Glutamatergic neuron (in vitro differentiated cells): ENCODE data around the gene UBD. TPM values are rescaled to one million over a fixed set of nuclear protein-coding genes. Genes with fewer than 3 reads are reported as not detected.

Source experiments
- DNase-seq: peaks from one replicate; pipeline ENCODE4 v3.0.0; 2022
- H3K27ac Mint-ChIP-seq: one replicate; pipeline ENCODE4 v1.8.0; 2020; ENCODE audit warnings: mild to moderate bottlenecking, mixed read lengths, inconsistent platforms; ENCODE audit not compliant: unreplicated experiment
- H3K27me3 Mint-ChIP-seq: one replicate; pipeline ENCODE4 v1.8.0; 2020; ENCODE audit warnings: mild to moderate bottlenecking, moderate library complexity, mixed read lengths, inconsistent platforms; ENCODE audit not compliant: unreplicated experiment
- H3K36me3 Mint-ChIP-seq: one replicate; pipeline ENCODE4 v1.8.0; 2020; ENCODE audit warnings: mild to moderate bottlenecking, mixed read lengths, inconsistent platforms; ENCODE audit not compliant: unreplicated experiment
- H3K4me1 Mint-ChIP-seq: one replicate; pipeline ENCODE4 v1.8.0; 2020; ENCODE audit warnings: mild to moderate bottlenecking, low read depth, mixed read lengths, inconsistent platforms; ENCODE audit not compliant: unreplicated experiment
- H3K4me3 Mint-ChIP-seq: one replicate; pipeline ENCODE4 v1.8.0; 2020; ENCODE audit warnings: mild to moderate bottlenecking, mixed read lengths, inconsistent platforms; ENCODE audit not compliant: unreplicated experiment
- H3K9me3 Mint-ChIP-seq: one replicate; pipeline ENCODE4 v1.8.0; 2020; ENCODE audit warnings: mild to moderate bottlenecking, moderate library complexity, mixed read lengths, inconsistent platforms; ENCODE audit not compliant: unreplicated experiment
- CTCF ChIP-seq: fragments of 200-600 bp; sonication (generic); IDR thresholded peaks from one replicate; pipeline ENCODE4 v1.5.0; 2021; ENCODE audit not compliant: partially characterized antibody, unreplicated experiment
- total RNA-seq: library from RNA; stranded (reverse); fragmentation: NEBNext Ultra II Directional; extraction: Animal tissue kit (Norgen Biotek cat#: 25700); gene quantifications from one replicate; pipeline ENCODE4 v1.2.1, GENCODE V29; 2021; ENCODE audit not compliant: unreplicated experiment

UBD gene
- total RNA-seq, 1 donor from 2014 or later, result not detected

- H3K27me3 Mint-ChIP-seq, result no peaks in the 10 kb centered on the region
- DNase-seq, result no peak
- H3K36me3 Mint-ChIP-seq, result no peaks in the 10 kb centered on the region
- no peaks in the 10 kb centered on the region for H3K9me3 Mint-ChIP-seq
- no peak overlapping the region for H3K27ac Mint-ChIP-seq
- H3K4me1 Mint-ChIP-seq, result peaks cover 2% of the 10 kb centered on the region
- H3K4me3 Mint-ChIP-seq, result no peak overlapping the region
- TF ChIP-seq CTCF, result no peak
Observed at GRCh38 chr6:29505808-29506207, 53.7 kb downstream of the UBD start.

Other genes with a start within 250 kb of the UBD start
- gene OR5V1, start 190.9 kb downstream of the UBD start, total RNA-seq, result not detected
- gene OR12D3, start 184.4 kb downstream of the UBD start, total RNA-seq, result not detected
- gene OR12D2, start 164.1 kb downstream of the UBD start, total RNA-seq, result not detected
- gene OR12D1, start 144.8 kb downstream of the UBD start, total RNA-seq, result not detected
- gene OR10C1, start 120.4 kb downstream of the UBD start, total RNA-seq, result not detected
- not detected for gene OR11A1, start 102.7 kb downstream of the UBD start, total RNA-seq
- gene OR2H1, start 102.6 kb downstream of the UBD start, total RNA-seq, result not detected
- gene MAS1L, start 71.8 kb downstream of the UBD start, total RNA-seq, result not detected
- not detected for gene OR2H2, start 25.4 kb upstream of the UBD start, total RNA-seq
- 158 TPM for gene GABBR1, start 73.5 kb upstream of the UBD start, total RNA-seq
- not detected for gene MOG, start 97.4 kb upstream of the UBD start, total RNA-seq
- not detected for gene ZFP57, start 121.4 kb upstream of the UBD start, total RNA-seq
- 1.9 TPM for gene HLA-F, start 163.7 kb upstream of the UBD start, total RNA-seq